Astrocyte (in vitro differentiated cells and primary cell): ENCODE data around the gene BTBD2. TPM values are rescaled to one million over a fixed set of nuclear protein-coding genes. Genes with fewer than 3 reads are reported as not detected.

Experiments used
- DNase-seq: peaks from one replicate; pipeline ENCODE4 v3.0.0-alpha.2; 2010; ENCODE audit warnings: low read depth
- FAIRE-seq: peaks from 2 replicates; lab custom pipeline; 2011; peaks lifted over from hg19 to GRCh38; lab: Jason Lieb, UNC
- H2AFZ ChIP-seq: 2 replicates; pipeline ENCODE4 v1.6.0; 2012; ENCODE audit warnings: low read depth, low read length, inconsistent platforms
- H3K27ac ChIP-seq: 2 replicates; pipeline ENCODE4 v1.5.1; 2011; ENCODE audit warnings: low read depth, low read length, inconsistent platforms
- H3K27me3 ChIP-seq: 2 replicates; pipeline ENCODE4 v1.6.0; 2011; ENCODE audit warnings: low read length, inconsistent platforms; ENCODE audit not compliant: insufficient read depth
- H3K36me3 ChIP-seq: 2 replicates; pipeline ENCODE4 v1.5.1; 2011; ENCODE audit warnings: low read length, inconsistent platforms; ENCODE audit not compliant: insufficient read depth
- H3K4me1 ChIP-seq: 2 replicates; pipeline ENCODE4 v1.5.1; 2011; ENCODE audit warnings: low read length, inconsistent platforms; ENCODE audit not compliant: insufficient read depth
- H3K4me2 ChIP-seq: 2 replicates; pipeline ENCODE4 v1.6.0; 2012; ENCODE audit warnings: low read length, inconsistent platforms
- H3K4me3 ChIP-seq: 2 replicates; pipeline ENCODE4 v1.5.1; 2011; ENCODE audit warnings: low read depth, mild to moderate bottlenecking, low read length, inconsistent platforms; ENCODE audit not compliant: insufficient read depth
- H3K79me2 ChIP-seq: 2 replicates; pipeline ENCODE4 v1.6.0; 2012; ENCODE audit warnings: mild to moderate bottlenecking, low read length, inconsistent platforms; ENCODE audit not compliant: insufficient read depth
- H3K9ac ChIP-seq: 2 replicates; pipeline ENCODE4 v1.6.0; 2012; ENCODE audit warnings: mild to moderate bottlenecking, low read length, inconsistent platforms
- H3K9me3 ChIP-seq: 2 replicates; pipeline ENCODE4 v1.5.1; 2012; ENCODE audit warnings: low read depth, mild to moderate bottlenecking, low read length, inconsistent platforms; ENCODE audit not compliant: insufficient read depth
- H4K20me1 ChIP-seq: 2 replicates; pipeline ENCODE4 v1.6.0; 2012; ENCODE audit warnings: low read length, inconsistent platforms; ENCODE audit not compliant: insufficient read depth
- H3K27ac Mint-ChIP-seq: one replicate; pipeline ENCODE4 v1.8.0; 2021; ENCODE audit warnings: mild to moderate bottlenecking, mixed read lengths; ENCODE audit not compliant: unreplicated experiment
- H3K27me3 Mint-ChIP-seq: one replicate; pipeline ENCODE4 v1.8.0; 2021; ENCODE audit warnings: low read depth, mixed read lengths; ENCODE audit not compliant: unreplicated experiment
- H3K36me3 Mint-ChIP-seq: one replicate; pipeline ENCODE4 v1.8.0; 2021; ENCODE audit warnings: low read depth, mixed read lengths; ENCODE audit not compliant: unreplicated experiment
- H3K4me1 Mint-ChIP-seq: one replicate; pipeline ENCODE4 v1.8.0; 2021; ENCODE audit warnings: low read depth, mixed read lengths; ENCODE audit not compliant: unreplicated experiment
- H3K4me3 Mint-ChIP-seq: one replicate; pipeline ENCODE4 v1.8.0; 2021; ENCODE audit warnings: mild to moderate bottlenecking, moderate library complexity, mixed read lengths; ENCODE audit not compliant: unreplicated experiment
- H3K9me3 Mint-ChIP-seq: one replicate; pipeline ENCODE4 v1.8.0; 2021; ENCODE audit warnings: mild to moderate bottlenecking, mixed read lengths; ENCODE audit not compliant: unreplicated experiment
- EZH2 ChIP-seq: IDR thresholded peaks from 2 replicates; pipeline ENCODE4 v1.6.1; 2012; ENCODE audit warnings: mild to moderate bottlenecking, low read length, inconsistent platforms; ENCODE audit not compliant: insufficient read depth
- total RNA-seq: library from RNA; stranded (reverse); gene quantifications from 2 replicates; pipeline ENCODE4 v1.2.1, GENCODE V29; 2021
- TF ChIP-seq, protein P1 (sequence below): IDR thresholded peaks from 2 replicates; pipeline ENCODE4 v1.5.1; 2011; ENCODE audit warnings: low read depth, mild to moderate bottlenecking, inconsistent platforms, low read length, moderate library complexity; ENCODE audit not compliant: insufficient read depth

BTBD2 gene
- total RNA-seq, 1 donor from 2014 or later = 53.7 TPM

DNA sequence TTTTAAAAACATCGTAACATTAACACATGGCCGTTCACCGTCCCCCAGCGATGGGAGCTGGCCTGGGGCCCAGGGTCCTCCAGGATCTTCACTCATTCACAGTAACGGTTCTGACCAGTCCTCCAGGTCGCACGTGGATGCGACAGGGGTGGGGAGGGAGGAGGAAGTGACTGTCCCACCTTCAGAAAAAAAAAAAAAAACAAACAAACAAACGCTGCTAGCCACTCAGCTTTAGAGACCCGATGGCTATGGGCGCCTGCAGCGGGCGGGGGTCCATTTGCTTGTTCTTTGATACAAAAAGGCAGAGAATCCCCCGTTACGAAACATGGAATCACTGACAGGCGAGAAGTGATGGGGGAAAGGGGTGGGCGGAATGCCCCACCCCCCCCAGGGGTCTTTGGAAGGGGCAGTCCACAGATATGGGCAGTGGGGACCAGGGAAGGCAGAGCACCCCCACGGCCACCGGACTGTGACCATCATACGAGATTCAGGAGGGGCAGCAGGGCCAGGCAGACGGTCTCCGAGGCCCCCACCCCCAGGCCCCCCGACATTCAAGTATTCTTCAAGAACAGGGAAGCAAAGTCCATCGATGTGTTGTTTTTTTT, 22.2 kb upstream of the BTBD2 start:
- Histone ChIP-seq H3K79me2 (no peaks in the 10 kb centered on the region), H4K20me1 (peaks cover 6% of the 10 kb centered on the region), H3K9me3 (peaks cover 4% of the 10 kb centered on the region), H3K27me3 (no peaks in the 10 kb centered on the region), H3K4me1 (peaks cover 12% of the 10 kb centered on the region), H3K27ac (no peak overlapping the region), H3K9ac (no peak overlapping the region), H3K4me3 (no peak overlapping the region), H3K4me2 (no peak overlapping the region), H2AFZ (no peak overlapping the region), H3K36me3 (no peaks in the 10 kb centered on the region)
- Mint-ChIP-seq H3K27ac (no peak overlapping the region), H3K4me1 (peaks cover 2% of the 10 kb centered on the region), H3K36me3 (no peaks in the 10 kb centered on the region), H3K27me3 (no peaks in the 10 kb centered on the region), H3K4me3 (no peak overlapping the region), H3K9me3 (peaks cover 2% of the 10 kb centered on the region)
- TF ChIP-seq, protein P1, sequence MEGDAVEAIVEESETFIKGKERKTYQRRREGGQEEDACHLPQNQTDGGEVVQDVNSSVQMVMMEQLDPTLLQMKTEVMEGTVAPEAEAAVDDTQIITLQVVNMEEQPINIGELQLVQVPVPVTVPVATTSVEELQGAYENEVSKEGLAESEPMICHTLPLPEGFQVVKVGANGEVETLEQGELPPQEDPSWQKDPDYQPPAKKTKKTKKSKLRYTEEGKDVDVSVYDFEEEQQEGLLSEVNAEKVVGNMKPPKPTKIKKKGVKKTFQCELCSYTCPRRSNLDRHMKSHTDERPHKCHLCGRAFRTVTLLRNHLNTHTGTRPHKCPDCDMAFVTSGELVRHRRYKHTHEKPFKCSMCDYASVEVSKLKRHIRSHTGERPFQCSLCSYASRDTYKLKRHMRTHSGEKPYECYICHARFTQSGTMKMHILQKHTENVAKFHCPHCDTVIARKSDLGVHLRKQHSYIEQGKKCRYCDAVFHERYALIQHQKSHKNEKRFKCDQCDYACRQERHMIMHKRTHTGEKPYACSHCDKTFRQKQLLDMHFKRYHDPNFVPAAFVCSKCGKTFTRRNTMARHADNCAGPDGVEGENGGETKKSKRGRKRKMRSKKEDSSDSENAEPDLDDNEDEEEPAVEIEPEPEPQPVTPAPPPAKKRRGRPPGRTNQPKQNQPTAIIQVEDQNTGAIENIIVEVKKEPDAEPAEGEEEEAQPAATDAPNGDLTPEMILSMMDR = no peak
- no peak for TF ChIP-seq EZH2
- DNase-seq = no peak
- FAIRE-seq = no peak

DNA sequence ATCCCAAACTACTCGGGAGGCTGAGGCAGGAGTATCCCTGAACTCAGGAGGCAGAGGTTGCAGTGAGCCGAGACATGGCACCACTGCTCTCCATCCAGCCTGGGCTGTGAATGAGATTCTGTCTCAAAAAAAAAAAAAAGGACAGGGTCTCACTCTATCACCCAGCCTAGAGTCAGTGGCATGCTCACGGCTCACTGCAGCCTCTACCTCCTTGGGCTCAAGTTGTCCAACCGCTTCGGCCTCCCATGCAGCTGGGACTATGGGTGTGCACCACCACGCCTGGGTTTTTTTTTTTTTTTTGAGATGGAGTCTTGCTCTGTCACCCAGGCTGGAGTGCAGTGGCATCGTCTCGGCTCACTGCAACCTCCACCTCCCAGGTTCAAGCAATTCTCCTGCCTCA, 20.9 kb upstream of the BTBD2 start:
- no peak for DNase-seq
- Mint-ChIP-seq H3K27ac (no peak overlapping the region), H3K36me3 (no peaks in the 10 kb centered on the region), H3K27me3 (no peaks in the 10 kb centered on the region), H3K4me1 (peaks cover 7% of the 10 kb centered on the region), H3K4me3 (no peak overlapping the region), H3K9me3 (peaks cover 2% of the 10 kb centered on the region)
- Histone ChIP-seq H3K9me3 (peaks cover 4% of the 10 kb centered on the region), H3K27ac (no peak overlapping the region), H2AFZ (no peak overlapping the region), H4K20me1 (peaks cover 6% of the 10 kb centered on the region), H3K79me2 (no peaks in the 10 kb centered on the region), H3K36me3 (no peaks in the 10 kb centered on the region), H3K4me1 (peaks cover 11% of the 10 kb centered on the region), H3K9ac (no peak overlapping the region), H3K27me3 (no peaks in the 10 kb centered on the region), H3K4me2 (no peak overlapping the region), H3K4me3 (no peak overlapping the region)
- TF ChIP-seq, protein P1 = no peak
- TF ChIP-seq EZH2 = no peak
- FAIRE-seq = no peak

DNA sequence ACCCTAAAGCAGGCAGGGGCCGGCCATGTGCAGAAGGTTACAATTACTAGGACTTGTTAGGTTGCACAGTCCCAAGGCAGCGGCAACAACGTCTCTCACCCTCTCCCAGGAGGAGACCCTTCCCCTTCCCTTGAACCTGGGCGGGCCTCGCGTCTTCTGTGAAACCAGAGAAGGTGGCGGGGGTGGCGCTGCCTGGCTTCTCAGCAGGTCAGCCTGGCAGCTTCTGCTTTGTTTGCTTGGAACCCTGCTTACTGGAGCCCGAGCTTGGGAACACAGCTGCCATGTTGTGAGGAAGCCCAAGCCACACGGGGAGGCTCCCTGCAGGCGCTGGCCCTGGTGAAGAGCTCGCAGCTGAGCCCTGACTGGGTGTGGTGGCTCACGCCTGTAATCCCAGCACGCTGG, 20.1 kb upstream of the BTBD2 start:
- Histone ChIP-seq H3K27ac (no peak overlapping the region), H3K4me2 (no peak overlapping the region), H3K4me1 (peaks cover 10% of the 10 kb centered on the region), H3K27me3 (no peaks in the 10 kb centered on the region), H3K9me3 (peaks cover 4% of the 10 kb centered on the region), H2AFZ (no peak overlapping the region), H3K36me3 (no peaks in the 10 kb centered on the region), H4K20me1 (no peaks in the 10 kb centered on the region), H3K4me3 (no peak overlapping the region), H3K9ac (no peak overlapping the region), H3K79me2 (no peaks in the 10 kb centered on the region)
- H3K27me3 Mint-ChIP-seq = no peaks in the 10 kb centered on the region
- peaks cover 2% of the 10 kb centered on the region for H3K9me3 Mint-ChIP-seq
- TF ChIP-seq, protein P1 = no peak
- TF ChIP-seq EZH2 = no peak
- H3K4me3 Mint-ChIP-seq = no peak overlapping the region
- no peaks in the 10 kb centered on the region for H3K36me3 Mint-ChIP-seq
- DNase-seq (no peak), FAIRE-seq (no peak)
- no peak overlapping the region for H3K27ac Mint-ChIP-seq
- H3K4me1 Mint-ChIP-seq = peaks cover 6% of the 10 kb centered on the region
